HK-2 (cell line): Measurements from ENCODE around the gene HHEX.

Experiments used
- DNase-seq: peaks from one replicate; pipeline ENCODE4 v3.0.0-alpha.2; 2018; ENCODE audit not compliant: unreplicated experiment

Gene HHEX

DNA sequence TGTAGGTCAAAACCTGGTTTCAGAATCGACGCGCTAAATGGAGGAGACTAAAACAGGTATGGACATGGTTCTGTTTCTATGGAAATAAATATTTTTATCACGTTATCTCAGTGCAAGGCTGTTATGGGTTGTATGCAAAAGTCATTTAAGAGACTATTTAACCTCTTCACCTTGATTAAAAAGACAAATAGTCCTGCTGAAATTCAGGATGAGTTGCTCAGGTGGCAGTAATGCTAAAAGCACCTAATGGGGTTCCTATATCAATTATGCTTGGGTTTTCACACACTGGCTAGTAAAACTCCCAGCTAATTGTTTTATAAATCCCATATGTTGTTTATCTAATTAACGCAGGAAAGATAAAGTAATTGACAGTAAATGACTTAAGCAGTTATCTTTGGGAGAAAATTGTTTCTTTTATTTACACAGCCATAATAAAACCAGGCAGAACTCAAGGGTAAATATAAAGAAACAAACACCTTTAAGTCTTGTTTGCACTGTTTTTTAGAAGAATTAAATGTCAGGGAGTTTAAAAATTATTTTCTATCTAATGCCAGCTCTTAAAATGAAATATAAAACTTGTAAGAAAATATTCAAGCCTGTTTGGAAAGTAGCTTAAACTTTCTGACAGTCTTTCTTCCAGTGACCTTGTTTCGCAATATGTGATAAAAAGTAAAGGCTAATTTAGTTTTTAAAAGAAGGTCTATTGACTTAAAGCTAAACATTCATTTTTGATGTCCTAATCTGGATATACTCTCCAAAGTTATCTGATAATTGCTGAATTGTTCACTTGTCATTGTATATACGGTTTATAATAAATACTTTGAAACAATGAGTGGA is 3.2 kb downstream of the HHEX start:
- DNase-seq: no peak

DNA sequence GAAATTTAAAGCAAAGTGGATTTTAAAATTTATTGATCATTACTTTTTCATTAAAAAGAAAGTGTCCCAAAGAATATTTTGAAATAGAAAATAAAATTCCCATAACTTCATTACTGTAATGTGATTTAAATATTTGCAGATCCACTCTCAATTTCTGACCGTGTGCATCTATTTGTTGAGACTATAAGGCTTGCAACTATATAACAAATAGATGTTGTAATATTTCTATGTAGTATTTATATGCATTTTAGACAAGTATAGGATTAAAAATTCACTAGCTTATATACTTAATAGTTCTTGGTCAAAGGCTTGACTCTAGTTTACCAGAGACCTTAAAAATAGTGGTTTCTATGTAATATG is 3.8 kb downstream of the HHEX start:
- DNase-seq: no peak

DNA sequence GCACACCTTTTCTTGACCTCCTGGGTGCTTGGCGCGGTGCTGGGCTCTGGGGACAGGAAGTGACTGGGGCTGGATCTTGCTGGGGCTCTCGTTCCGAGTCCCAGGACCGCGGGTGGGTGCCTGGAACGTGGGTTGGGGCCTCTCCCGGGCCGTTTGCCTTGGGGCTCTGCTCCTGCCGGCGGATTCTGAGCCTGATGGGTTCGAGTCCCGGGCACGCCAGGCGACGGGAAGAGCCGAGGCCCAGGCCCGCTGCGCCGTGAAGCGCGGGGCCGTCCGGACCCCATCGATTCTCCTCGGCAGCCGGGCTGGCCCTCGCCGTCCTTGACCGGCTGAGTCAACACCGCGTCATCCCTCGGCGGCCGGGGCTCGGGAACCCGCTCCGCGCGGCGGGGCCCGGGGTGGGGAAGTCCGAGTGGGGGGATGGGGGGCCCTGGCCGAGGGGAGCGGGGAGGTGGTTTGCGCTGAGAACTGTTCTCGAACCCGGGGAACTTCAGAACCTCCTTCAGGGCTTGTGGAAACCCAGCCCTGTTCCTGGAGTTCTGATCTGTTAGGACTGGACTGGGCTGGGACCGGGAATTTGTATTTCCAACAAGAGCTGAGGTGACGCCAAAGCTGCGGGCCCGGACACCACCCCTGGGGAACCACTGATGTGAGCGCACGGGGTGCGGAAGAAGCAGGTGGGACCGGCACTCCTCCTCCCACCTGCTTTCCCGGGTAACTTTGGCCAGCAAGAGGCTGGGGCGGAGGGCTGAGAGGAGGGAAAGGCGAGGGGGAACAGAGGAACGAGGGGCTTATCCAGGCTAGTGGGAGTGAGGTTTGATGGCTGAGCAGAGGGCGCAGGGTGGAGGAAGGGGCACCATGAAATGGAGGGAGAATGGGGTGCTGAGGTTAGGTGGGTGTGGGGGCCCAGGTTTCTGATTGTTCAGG is 6.2 kb downstream of the HHEX start:
- peak; percentile 82 for DNase-seq

DNA sequence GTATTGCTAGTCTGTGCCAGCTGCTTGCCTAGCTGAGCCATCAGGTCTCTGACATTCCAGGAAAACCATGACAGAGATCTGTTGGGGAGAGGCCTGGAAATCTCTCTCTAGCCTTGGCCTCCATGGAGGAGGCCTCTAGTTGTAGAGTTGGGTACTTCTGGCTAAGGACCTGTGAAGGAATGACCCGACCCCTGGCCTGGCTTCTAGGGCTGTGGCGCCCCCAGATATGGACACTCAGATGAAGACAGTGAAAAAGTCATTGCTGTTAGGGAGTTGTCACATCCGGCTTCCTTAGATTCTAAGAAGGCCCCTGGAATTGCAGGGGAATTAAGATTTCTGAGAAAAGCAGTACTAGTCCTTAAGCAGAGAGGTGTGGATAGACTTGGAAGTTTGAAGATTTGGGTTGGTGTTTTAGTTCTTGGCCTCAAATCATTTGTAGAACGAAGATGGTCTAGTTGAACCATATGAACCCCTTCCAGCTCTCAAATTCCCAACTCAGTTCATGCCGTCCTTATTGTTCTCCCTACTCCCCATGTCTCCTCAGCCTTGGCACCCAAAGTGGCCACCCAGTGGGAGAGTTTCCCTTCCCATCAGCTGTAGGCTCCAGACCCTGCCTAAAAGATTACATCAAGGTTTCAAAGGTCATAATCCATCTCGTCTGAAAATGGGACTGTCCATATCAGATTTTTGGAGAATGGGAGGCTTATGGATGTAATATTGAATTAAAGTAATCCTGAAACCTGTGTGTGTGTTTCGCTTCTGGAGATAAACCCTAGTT is 7.0 kb downstream of the HHEX start:
- peak; percentile 13 for DNase-seq

DNA sequence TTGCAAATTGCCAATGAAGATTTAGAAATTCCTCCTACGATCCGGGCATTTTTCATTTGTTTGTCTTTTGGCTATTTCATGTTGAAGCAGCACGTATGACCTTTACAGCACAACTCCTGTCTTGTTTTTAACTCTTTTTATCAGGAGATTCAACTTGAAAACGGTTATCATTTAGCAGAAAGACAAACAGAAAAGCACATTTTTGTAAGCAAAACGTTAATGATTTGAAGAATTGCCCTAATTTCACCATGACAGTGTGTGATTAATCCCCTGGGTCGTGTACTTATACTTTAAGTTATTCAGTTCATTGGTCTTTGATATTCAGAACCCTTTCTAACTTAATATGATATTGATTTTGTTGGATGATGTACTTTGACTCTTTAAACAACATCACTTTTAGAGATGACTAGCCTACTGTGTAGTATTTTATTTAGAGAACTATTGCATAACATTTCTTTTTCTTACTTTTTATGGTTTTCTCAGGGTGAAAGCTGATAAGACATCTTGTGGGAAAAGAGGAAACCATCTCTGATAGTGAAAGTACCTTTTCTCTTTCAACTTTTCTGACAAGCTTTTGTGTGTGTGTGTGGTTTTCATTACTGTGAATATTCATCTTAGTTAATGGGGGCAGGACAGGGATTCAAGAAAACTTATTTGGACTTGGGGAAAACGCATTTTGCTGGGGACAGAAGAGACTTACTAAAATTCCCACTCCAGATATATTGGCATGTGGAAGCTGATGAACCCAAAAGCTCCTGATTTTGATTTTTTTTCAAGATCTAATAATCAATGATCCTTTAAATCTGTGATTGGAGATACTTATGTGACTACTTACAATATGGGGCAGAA is 8.1 kb downstream of the HHEX start:
- no peak for DNase-seq

DNA sequence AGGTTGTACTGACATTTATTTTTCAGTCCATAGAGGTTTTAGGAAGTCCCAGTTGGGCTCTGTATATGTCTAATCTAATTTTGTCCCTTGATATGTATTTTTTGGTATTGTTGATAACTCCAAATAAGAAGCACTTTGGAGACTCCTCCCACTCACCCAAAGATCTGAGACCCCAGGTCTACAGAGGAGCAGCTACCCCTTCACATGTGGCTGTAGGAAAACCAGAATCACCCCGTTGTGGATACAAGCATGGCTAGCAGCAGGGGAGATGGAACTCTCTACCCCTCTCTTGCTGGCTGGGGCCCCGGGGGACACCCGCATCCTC is 9.4 kb downstream of the HHEX start:
- DNase-seq: no peak

DNA sequence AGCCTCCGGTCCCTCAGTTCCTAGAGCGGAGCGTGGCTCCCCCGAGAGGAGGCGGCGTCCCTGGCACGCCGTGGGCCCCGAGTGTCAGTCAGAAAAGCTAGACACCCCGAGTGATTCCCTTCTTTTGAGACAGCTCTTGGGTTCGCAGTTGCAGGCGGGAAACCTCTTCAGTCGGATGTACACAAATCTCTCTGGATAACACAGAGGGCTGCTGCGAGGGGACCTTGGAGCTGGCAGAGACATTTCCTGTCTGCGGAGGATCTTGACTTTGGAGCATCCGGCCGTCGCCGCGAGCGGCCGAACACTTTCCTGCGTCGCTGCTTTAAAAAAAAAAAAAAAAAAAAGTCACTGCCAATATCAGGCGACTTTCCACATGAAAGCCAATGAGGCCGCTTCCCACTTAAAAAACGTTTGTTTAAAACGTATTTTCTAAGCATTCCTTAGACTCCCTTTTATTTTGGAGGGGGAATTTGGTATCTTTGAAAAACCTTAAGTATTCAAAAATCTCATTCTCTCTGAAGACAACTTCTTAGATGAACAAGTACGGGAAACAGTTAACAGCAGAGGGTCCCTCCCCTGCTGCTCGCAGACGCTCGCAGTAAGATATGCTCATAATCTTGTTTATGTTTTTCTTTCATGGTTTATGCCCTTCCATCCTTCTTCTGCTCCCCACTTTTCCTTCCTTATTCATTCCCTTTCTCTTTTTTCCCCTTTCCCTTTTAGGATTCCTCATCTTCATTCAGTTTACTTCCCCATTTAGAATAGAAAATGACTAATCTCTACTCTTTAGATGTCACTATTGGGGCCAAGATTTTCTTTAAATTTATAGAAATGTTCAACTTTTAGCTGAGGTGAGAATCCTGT is 10.0 kb downstream of the HHEX start:
- DNase-seq: no peak

DNA sequence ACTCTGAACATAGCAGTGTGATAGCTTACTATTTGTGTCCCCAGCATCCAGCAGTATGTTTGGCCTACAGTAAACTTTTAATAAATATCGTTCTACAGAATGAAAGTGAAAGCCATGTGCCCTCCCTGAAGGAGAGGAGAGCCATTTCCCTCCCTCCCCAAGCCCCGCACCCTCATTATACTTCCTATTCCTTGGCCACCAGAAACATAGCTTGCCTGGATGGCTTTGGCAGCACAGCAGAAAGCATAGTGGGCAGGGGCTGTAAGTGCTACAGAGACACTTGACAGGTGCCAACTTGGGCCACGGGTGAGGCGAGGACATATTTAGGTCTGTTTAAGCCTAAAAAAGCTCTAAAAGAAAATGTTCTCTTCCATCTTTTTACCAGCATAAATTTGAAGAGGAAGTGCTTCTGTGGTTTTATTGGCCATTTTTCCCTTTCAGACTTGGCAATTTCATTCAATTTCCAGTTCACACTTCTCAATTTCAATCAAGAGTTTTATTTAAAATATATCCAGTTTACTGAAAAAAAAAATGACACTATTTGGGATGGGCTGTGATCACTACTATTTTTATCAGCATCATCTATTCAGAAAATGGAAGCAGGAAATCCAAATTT is 12.7 kb downstream of the HHEX start:
- no peak for DNase-seq

DNA sequence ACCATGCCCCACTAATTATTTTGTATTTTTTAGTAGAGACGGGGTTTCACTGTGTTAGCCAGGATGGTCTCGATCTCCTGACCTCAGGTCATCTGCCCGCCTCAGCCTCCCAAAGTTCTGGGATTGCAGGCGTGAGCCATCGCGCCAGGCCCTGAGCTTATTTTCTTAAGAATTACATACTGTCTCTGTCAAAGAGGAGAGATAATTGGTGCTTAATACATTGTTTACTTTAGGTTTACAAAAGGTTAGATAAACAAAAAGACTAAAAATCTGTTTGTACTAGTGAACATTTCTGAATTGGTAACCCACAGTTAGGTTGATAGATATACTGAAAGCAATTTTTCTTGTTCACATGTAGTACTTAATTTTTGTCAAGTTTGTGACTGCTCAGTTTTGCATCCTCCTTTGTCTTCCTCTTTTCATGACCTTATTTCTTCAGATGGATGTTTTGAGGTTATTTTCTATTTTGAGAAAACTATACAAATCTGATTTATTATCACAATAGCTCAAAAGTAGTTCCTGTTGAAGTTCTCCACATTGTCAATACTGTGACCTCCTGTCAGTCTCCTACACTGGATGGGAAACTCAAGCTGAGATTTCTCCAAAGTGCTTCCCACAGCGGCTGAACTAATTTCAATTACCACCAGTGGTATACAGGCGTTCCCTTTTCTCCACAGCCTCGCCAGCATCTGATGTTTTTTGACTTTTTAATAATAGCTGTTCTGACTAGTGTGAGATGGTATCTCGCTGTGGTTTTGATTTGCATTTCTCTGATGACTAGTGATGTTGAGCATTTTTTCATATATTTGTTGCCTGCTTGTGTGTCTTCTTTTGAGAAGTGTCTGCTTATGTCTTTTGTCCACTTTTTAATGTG is 22.5 kb downstream of the HHEX start:
- no peak for DNase-seq

DNA sequence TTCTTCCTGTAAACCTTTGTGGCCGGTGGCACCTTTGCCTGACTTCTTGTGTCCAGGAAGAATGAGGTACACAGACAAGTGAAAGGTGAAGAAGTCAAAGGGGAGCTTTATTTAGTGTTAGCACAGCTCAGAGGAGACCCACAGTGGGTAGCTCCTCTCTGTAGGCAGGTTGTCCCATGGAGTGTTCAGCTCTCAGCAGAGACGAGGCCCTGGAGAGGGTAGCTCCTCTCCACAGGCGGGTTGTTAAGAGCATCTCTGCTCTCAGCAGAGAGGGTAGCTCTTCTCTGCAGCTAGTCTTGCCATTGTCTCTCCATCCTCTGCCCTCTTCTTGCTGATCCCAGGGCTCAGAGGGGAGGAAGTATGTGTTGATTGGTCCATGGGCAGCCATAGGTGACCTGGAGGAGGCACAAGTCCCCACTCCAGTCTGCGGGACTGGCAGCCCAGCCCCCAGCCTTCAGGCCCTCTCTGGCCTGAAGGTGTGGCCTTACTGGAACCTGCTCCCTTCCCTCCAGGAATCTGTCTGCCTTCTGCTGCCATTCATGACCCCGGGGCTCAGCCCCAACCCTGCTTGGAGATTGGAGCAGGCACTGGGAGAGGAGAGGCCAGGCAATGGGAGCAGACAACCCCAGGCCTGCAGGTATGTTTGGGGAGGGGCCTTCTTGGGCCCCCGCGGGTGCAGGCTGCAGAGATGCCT is 24.5 kb downstream of the HHEX start:
- no peak for DNase-seq

DNA sequence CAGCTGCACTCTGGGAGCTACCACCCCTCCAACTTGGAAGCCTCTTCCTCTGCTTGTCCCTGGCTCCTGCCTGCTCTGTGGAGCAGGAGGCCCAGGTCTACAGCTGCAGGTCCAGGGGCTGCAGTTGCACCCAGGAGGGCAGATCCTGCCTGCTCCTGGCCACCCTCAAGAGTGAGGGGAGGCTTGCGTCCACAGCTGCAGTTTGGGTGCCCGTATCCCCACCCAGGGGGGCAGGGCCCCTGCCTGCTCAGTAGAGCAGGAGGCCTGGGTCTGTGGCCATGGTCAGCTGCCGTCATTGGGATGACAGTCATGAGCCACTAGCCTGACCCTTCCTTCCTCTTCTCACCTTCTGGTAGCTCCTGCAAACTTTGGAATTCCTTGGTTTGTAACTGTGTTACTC is 25.1 kb downstream of the HHEX start:
- no peak for DNase-seq

DNA sequence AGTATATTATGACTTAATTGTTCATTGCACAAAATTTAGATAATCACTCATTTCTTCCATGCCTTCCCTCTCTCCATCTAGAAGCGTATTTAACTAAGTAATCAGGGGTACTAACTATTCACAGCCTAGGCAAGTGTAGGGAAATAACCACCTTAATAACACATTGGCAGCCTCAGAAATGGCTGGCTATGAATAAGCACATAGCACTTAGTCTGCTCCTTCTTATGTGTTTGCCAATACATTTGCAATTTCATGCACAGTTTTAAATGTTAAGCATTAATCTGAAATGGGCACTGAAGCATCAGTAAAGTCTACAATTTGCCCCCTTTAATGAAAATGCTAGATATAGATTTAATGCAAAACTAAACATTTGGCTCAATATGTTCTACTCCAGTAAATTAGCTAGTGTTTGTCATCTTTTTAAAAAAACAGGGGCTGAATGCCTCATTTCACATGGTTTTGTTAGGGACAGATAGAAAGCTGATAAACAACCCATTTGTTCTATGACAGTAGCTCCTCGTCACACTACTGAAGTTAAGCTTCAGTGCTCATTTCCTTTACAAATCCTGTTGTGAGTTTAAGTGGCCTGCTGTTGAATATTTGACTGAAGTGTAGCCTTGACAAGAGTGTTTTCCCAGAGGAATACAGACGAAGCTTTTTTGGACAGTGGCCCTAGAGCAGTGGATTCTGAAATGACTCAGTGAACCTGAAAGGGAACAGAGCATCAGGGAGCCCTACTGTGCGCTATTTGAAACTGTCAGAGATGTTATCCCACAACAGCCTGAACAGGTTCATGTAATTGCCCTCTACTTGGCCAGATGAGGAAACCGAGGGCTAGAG is 30.5 kb downstream of the HHEX start:
- DNase-seq: no peak

DNA sequence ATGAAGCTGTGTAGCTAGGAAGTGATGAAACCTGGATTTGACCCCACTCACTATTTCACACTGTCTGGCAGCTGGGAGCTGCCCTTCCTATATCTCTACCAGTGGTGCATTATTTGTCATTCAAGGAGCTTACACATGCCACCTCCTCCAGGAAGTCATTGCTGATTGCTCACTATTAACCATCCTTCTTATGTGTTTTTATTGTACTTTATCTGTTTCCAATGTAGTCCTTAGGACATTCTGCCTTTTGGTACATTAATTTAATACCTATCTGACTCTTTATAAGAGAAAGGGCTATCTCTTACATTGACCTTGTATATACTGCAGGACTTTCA is 31.0 kb downstream of the HHEX start:
- DNase-seq: no peak

DNA sequence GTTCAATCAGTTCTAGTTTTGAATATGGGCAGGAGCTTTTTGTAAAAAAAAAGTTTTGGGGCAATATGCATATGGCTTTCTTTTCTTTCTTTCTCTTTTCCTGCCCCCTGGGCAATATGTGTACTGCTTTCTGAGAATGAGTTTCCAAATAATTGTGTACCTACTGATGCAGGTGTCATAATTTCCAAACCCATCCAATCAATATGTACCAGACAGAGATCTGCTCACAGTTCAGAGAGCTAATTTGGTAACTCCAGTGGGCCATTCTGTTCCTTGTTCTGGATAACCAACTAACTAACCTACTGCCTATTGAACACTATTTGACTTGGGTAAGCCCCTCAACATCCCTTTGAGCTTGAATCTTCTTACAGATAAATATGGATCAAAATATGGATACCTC is 32.6 kb downstream of the HHEX start:
- no peak for DNase-seq

DNA sequence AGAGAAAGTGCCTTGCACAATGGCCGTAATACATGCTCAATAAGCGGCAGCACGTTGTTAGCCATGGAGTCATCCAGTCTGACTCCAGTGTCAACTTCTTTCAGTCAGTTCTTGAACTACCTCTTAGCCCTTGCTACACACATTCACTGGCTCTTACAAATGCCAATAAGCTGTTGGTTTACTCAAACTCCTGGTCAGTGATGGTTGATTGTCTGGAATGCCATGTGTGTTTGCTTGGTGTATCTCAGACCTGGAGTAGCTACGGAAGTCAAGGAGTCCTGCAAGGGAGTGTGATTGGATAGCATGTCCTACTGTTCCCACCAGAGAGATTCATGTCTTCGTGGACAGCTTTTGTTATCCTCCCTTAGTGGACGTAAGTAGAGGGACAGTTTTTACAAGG is 37.4 kb downstream of the HHEX start:
- DNase-seq: no peak

DNA sequence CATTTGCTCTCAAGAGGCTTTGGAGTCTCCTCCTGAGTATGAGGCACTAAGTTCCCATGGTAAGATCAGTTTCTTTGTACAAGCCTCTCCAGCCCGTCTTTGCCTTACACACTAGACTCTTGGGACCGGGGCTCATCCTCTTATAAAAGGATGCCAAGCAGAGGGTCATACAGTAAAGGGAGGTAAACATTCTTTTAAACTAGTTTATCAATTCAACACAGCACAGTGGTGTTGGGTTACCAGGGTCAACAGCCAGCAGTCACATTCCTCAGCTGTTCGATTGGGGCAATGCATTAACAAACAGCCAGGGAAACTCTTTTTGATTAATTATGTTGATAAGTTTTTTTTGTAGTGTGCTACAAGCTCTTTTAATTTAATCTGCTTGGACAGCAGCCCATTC is 37.8 kb downstream of the HHEX start:
- DNase-seq: no peak

DNA sequence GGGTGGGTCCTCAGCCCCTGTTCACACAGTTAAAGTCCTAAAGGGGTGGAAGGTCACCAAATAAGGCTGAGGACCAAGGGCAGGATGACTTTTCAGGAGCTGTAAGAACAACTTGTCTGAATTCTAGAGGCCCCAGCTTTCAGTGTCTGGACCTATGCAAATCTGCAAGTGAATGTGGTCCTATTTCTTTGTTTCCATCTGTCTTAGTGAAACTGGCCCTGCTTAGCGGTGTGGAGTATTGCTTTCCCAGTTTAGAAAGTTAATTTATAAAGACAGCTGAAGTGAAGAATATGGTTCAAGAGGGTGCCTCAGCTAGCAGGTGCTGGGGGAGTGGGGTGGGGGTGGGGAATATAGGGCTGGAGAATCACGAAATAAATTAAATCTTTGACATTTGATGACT is 40.1 kb downstream of the HHEX start:
- no peak for DNase-seq

DNA sequence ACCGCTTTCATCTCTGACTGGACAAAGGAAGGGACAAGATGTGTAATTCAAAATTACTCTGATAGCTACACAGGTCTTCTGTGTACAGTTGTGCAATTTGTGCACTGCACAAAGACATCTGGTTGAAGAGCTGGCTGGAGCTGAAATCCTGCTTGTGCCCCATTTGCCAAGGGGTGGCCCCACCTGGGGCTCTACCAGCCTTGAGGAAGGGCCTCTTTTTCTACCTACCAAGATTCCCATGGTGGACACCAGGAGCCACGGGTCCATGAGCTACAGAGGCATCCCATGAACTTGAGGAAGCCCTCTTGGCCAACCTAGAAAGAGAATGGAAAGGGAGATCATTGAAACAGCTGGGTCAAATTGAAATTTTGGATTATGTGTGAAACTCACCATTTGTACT is 43.2 kb downstream of the HHEX start:
- DNase-seq: no peak
